HepG2 (cell line): Measurements from ENCODE around the gene ZNF213. TPM values are rescaled to one million over a fixed set of nuclear protein-coding genes. Genes with fewer than 3 reads are reported as not detected.
A peak's percentile ranks its signal among the peaks of the same experiment; 100 is the strongest.

Source experiments
- CEBPB ChIP-seq: IDR thresholded peaks from 2 replicates; pipeline ENCODE4 v1.6.1; 2011; ENCODE audit warnings: low read depth, low read length, improper control_type of control experiment, borderline replicate concordance
- ETV6 ChIP-seq: sonication (generic); formaldehyde crosslinking; conservative IDR thresholded peaks from 2 replicates; pipeline ENCODE4 v1.4.0; 2020; ENCODE audit warnings: missing genetic modification reagents
- LCORL ChIP-seq, 2 experiments: fragments of 450-650 bp in 1 of 2; sonication (generic) in 1 of 2; formaldehyde crosslinking in 1 of 2; IDR thresholded peaks; 2 replicates each; pipeline versions ENCODE4 v1.5.0 to v1.6.1; 2017 to 2020; ENCODE audit warnings: antibody characterized with exemption in 1 of 2, missing genetic modification reagents in 1 of 2
- MAFF ChIP-seq: IDR thresholded peaks from 2 replicates; pipeline ENCODE4 v1.6.1; 2011; ENCODE audit warnings: low read depth, low read length, improper control_type of control experiment
- MBD4 ChIP-seq: IDR thresholded peaks from 2 replicates; pipeline ENCODE4 v1.6.1; 2012; ENCODE audit warnings: low read length, inconsistent platforms, borderline replicate concordance
- MED8 ChIP-seq: sonication (generic); formaldehyde crosslinking; IDR thresholded peaks from 2 replicates; pipeline ENCODE4 v1.8.1; 2023; ENCODE audit warnings: mild to moderate bottlenecking, missing genetic modification reagents; ENCODE audit not compliant: insufficient replicate concordance
- NR3C1 ChIP-seq: sonication (generic); formaldehyde crosslinking; IDR thresholded peaks from 2 replicates; pipeline ENCODE4 v1.4.0; 2020; ENCODE audit warnings: missing genetic modification reagents
- RBM22 ChIP-seq: fragments of 200-400 bp; formaldehyde crosslinking; optimal IDR thresholded peaks from 2 replicates; pipeline ENCODE3; 2017; ENCODE audit warnings: mild to moderate bottlenecking, low read length, moderate library complexity
- SRY ChIP-seq: sonication (generic); formaldehyde crosslinking; IDR thresholded peaks from 2 replicates; pipeline ENCODE4 v1.8.0; 2022; ENCODE audit warnings: mild to moderate bottlenecking, missing genetic modification reagents
- TCF7L2 ChIP-seq: IDR thresholded peaks from 2 replicates; pipeline ENCODE4 v1.6.1; 2011; ENCODE audit warnings: mild to moderate bottlenecking, low read depth, low read length, moderate library complexity
- ZEB1 ChIP-seq: IDR thresholded peaks from 2 replicates; pipeline ENCODE4 v1.6.1; 2012; ENCODE audit warnings: mild to moderate bottlenecking, low read depth, inconsistent platforms; ENCODE audit not compliant: insufficient replicate concordance
- ZNF451 ChIP-seq: sonication (generic); formaldehyde crosslinking; IDR thresholded peaks from 2 replicates; pipeline ENCODE4 v1.5.0; 2020; ENCODE audit warnings: mild to moderate bottlenecking, missing genetic modification reagents
- ZNF644 ChIP-seq: IDR thresholded peaks from 2 replicates; pipeline ENCODE4 v1.6.1; 2016; ENCODE audit warnings: low read depth
- polyA plus RNA-seq, 8 experiments: library from polyadenylated mRNA; depleted of rRNA in 3 of 8; stranded (reverse) in 7 of 8; unstranded in 1 of 8; fragments of >200 nt; fragmentation: Illumina TruSeq in 4 of 8; extraction: Trizol in 4 of 8; gene quantifications; 2 replicates each; pipeline versions ENCODE4 v1.2.1 to v1.2.3, GENCODE V29; 2011 to 2016; ENCODE audit warnings: low read depth in 4 of 8, missing spikeins in 1 of 8, mixed read lengths in 1 of 8; ENCODE audit not compliant: insufficient read depth in 1 of 8
- total RNA-seq, 5 experiments: library from RNA; depleted of rRNA; stranded (reverse); fragments of >200 nt; fragmentation: Illumina TruSeq; extraction: Trizol; gene quantifications; 2 replicates each; pipeline ENCODE4 v1.2.3, GENCODE V29; 2016; ENCODE audit warnings: low read depth in 1 of 5
- TF ChIP-seq, protein P1 (sequence below): sonication (generic); formaldehyde crosslinking; IDR thresholded peaks from 2 replicates; pipeline ENCODE4 v1.4.0; 2020; ENCODE audit warnings: mild to moderate bottlenecking, missing genetic modification reagents, borderline replicate concordance
- TF ChIP-seq, protein P2 (sequence below): sonication (generic); formaldehyde crosslinking; conservative IDR thresholded peaks from 2 replicates; pipeline ENCODE4 v1.4.0; 2020; ENCODE audit warnings: missing genetic modification reagents
- TF ChIP-seq, protein P3 (sequence below): sonication (generic); formaldehyde crosslinking; IDR thresholded peaks from 2 replicates; pipeline ENCODE4 v1.9.0; 2021; ENCODE audit warnings: missing genetic modification reagents, borderline replicate concordance
- TF ChIP-seq, protein P4 (sequence below): sonication (generic); formaldehyde crosslinking; IDR thresholded peaks from 2 replicates; pipeline ENCODE4 v1.4.0; 2020; ENCODE audit warnings: missing genetic modification reagents, mild to moderate bottlenecking, borderline replicate concordance

Gene ZNF213
- total and polyA plus RNA-seq, 2 of the 13 experiments (the other 11 are each of a cell fraction or from before 2014, with no cell fraction given) = 0.59 to 0.97 TPM

DNA sequence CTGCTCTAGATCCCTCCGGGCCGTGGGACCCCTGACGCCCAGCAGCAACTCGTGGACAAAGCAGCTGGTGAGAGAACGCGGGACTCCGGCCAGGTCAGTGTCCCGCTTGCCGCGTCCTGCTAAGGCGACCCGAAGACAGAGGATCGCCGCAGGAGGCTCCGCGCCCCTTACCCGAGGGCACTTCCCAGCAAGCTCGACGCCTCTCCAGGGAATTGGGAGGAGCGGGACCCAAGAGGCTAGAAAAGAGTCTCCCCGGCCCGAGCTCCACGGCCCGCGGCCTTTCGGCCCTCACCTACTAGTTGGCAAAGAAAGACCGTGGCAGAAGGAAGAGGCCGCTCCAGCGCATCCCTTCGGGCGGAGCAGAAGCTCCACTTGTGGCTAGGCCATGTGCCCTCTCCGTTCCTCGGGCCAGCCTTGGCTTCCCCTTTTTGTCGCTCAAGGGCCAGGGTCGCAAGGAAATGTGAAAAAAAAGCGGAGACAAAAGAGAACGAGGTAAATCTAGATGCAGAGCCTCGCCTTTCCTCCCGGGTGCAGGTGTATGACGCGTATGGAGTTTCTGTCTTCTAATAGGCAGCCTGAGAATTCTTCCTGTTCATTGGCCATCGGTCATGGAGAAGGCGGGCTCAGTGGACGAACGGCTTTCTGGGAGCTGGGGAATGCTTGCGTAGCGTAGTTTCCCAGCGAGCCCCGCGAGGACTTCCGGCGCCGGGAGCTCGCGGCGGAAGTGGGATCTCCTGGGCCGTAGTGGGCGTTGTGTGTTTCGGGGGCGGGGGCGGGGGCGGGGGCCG is at the start of gene ZNF213 (continued):
- TF ChIP-seq, protein P1, sequence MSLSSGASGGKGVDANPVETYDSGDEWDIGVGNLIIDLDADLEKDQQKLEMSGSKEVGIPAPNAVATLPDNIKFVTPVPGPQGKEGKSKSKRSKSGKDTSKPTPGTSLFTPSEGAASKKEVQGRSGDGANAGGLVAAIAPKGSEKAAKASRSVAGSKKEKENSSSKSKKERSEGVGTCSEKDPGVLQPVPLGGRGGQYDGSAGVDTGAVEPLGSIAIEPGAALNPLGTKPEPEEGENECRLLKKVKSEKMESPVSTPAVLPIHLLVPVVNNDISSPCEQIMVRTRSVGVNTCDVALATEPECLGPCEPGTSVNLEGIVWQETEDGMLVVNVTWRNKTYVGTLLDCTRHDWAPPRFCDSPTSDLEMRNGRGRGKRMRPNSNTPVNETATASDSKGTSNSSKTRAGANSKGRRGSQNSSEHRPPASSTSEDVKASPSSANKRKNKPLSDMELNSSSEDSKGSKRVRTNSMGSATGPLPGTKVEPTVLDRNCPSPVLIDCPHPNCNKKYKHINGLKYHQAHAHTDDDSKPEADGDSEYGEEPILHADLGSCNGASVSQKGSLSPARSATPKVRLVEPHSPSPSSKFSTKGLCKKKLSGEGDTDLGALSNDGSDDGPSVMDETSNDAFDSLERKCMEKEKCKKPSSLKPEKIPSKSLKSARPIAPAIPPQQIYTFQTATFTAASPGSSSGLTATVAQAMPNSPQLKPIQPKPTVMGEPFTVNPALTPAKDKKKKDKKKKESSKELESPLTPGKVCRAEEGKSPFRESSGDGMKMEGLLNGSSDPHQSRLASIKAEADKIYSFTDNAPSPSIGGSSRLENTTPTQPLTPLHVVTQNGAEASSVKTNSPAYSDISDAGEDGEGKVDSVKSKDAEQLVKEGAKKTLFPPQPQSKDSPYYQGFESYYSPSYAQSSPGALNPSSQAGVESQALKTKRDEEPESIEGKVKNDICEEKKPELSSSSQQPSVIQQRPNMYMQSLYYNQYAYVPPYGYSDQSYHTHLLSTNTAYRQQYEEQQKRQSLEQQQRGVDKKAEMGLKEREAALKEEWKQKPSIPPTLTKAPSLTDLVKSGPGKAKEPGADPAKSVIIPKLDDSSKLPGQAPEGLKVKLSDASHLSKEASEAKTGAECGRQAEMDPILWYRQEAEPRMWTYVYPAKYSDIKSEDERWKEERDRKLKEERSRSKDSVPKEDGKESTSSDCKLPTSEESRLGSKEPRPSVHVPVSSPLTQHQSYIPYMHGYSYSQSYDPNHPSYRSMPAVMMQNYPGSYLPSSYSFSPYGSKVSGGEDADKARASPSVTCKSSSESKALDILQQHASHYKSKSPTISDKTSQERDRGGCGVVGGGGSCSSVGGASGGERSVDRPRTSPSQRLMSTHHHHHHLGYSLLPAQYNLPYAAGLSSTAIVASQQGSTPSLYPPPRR (CRISPR knock-in tag) = no peak
- TF ChIP-seq, protein P2, sequence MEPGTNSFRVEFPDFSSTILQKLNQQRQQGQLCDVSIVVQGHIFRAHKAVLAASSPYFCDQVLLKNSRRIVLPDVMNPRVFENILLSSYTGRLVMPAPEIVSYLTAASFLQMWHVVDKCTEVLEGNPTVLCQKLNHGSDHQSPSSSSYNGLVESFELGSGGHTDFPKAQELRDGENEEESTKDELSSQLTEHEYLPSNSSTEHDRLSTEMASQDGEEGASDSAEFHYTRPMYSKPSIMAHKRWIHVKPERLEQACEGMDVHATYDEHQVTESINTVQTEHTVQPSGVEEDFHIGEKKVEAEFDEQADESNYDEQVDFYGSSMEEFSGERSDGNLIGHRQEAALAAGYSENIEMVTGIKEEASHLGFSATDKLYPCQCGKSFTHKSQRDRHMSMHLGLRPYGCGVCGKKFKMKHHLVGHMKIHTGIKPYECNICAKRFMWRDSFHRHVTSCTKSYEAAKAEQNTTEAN (CRISPR knock-in tag) = no peak
- TF ChIP-seq NR3C1 (no peak), SRY (CRISPR knock-in tag) (no peak), MED8 (CRISPR knock-in tag) (no peak), CEBPB (no peak), RBM22 (no peak), MAFF (0 out of 2 replicates have a peak, but pooled peaks have one; percentile 2), ZNF644 (CRISPR knock-in tag) (no peak), ZNF451 (CRISPR knock-in tag) (no peak), ETV6 (CRISPR knock-in tag) (no peak), LCORL (IDR thresholded peaks at IDR 0.05) (no peak), LCORL (CRISPR knock-in tag; IDR thresholded peaks at IDR 0.05) (no peak), MBD4 (no peak), ZEB1 (no peak), TCF7L2 (no peak)
- TF ChIP-seq, protein P3, sequence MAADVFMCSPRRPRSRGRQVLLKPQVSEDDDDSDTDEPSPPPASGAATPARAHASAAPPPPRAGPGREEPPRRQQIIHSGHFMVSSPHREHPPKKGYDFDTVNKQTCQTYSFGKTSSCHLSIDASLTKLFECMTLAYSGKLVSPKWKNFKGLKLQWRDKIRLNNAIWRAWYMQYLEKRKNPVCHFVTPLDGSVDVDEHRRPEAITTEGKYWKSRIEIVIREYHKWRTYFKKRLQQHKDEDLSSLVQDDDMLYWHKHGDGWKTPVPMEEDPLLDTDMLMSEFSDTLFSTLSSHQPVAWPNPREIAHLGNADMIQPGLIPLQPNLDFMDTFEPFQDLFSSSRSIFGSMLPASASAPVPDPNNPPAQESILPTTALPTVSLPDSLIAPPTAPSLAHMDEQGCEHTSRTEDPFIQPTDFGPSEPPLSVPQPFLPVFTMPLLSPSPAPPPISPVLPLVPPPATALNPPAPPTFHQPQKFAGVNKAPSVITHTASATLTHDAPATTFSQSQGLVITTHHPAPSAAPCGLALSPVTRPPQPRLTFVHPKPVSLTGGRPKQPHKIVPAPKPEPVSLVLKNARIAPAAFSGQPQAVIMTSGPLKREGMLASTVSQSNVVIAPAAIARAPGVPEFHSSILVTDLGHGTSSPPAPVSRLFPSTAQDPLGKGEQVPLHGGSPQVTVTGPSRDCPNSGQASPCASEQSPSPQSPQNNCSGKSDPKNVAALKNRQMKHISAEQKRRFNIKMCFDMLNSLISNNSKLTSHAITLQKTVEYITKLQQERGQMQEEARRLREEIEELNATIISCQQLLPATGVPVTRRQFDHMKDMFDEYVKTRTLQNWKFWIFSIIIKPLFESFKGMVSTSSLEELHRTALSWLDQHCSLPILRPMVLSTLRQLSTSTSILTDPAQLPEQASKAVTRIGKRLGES (CRISPR knock-in tag) = no peak
- TF ChIP-seq, protein P4, sequence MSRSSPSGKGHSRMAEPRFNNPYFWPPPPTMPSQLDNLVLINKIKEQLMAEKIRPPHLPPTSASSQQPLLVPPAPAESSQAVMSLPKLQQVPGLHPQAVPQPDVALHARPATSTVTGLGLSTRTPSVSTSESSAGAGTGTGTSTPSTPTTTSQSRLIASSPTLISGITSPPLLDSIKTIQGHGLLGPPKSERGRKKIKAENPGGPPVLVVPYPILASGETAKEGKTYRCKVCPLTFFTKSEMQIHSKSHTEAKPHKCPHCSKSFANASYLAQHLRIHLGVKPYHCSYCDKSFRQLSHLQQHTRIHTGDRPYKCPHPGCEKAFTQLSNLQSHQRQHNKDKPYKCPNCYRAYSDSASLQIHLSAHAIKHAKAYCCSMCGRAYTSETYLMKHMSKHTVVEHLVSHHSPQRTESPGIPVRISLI (CRISPR knock-in tag) = peak; percentile 48; the same call in 1 of the 2 replicates
